ENCODE results near the gene PTH2.
"Not testable (repeated sequence)": the region's sequence is repeated elsewhere in the genome, so short reads cannot be mapped to it uniquely, and the experiment has no call there.

Gene PTH2

GRCh38 chr19:49423071-49423984, at the start of gene PTH2:
Gene PTH2, minus strand, starts transcription at chr19:49423441. Its CDS starts 102 bp downstream, at chr19:49423339.
- no peak for DNase-seq

- DNase-seq: no peak
These were observed 49.7 kb upstream of the PTH2 start for GRCh38 chr19:49472936-49473335.

GRCh38 chr19:49470615-49470978, 47.4 kb upstream of the PTH2 start:
- DNase-seq: no peak

- no peak for DNase-seq
These were observed 46.8 kb upstream of the PTH2 start for GRCh38 chr19:49469828-49470614.

GRCh38 chr19:49468746-49469447, 45.7 kb upstream of the PTH2 start:
- DNase-seq: no peak

- DNase-seq: no peak
These were observed 45.0 kb upstream of the PTH2 start for GRCh38 chr19:49468199-49468598.

- DNase-seq: no peak
These were observed 42.1 kb upstream of the PTH2 start for GRCh38 chr19:49465371-49465770.

GRCh38 chr19:49463960-49464740, 40.9 kb upstream of the PTH2 start:
- DNase-seq: no peak

GRCh38 chr19:49462492-49462891, 39.3 kb upstream of the PTH2 start:
- no peak for DNase-seq

- DNase-seq: no peak
These were observed 38.4 kb upstream of the PTH2 start for GRCh38 chr19:49461656-49462055.

GRCh38 chr19:49461130-49461529, 37.9 kb upstream of the PTH2 start:
- not testable (repeated sequence) for DNase-seq

GRCh38 chr19:49459388-49459787, 36.1 kb upstream of the PTH2 start:
- DNase-seq: no peak

GRCh38 chr19:49458567-49458903, 35.3 kb upstream of the PTH2 start:
- no peak for DNase-seq

- no peak for DNase-seq
These were observed 33.1 kb upstream of the PTH2 start for GRCh38 chr19:49456326-49456725.

- DNase-seq: no peak
These were observed 32.5 kb upstream of the PTH2 start for GRCh38 chr19:49455773-49456172.

GRCh38 chr19:49453757-49454240, 30.6 kb upstream of the PTH2 start:
- DNase-seq: no peak

- DNase-seq: peak; percentile 93 to 99 (median 98)
These were observed 29.9 kb upstream of the PTH2 start, which contains the start of gene ALDH16A1 for GRCh38 chr19:49453013-49453756. Gene ALDH16A1, plus strand, starts transcription at chr19:49453225. Its CDS starts 107 bp downstream, at chr19:49453332.

- peak; percentile 35 to 99 (median 88) for DNase-seq
These were observed 28.4 kb upstream of the PTH2 start, which contains the start of gene PIH1D1 for GRCh38 chr19:49451430-49452181. Gene PIH1D1, minus strand, starts transcription at chr19:49451814. Its CDS starts 240 bp downstream, at chr19:49451574.

GRCh38 chr19:49450405-49450804, 27.2 kb upstream of the PTH2 start:
- no peak for DNase-seq

GRCh38 chr19:49448432-49448786, 25.2 kb upstream of the PTH2 start:
- no peak for DNase-seq
